IPS-18c (cell line): Measurements from ENCODE around the gene ZNF324.

ENCODE experiments used
- H3K4me3 ChIP-seq: 2 replicates; pipeline ENCODE4 v1.7.0; 2013; ENCODE audit warnings: low read depth, mild to moderate bottlenecking, low read length, moderate library complexity; ENCODE audit not compliant: insufficient read depth
- H3K9me3 ChIP-seq: one replicate; pipeline ENCODE4 v1.6.1; 2013; ENCODE audit warnings: mild to moderate bottlenecking, low read length, moderate library complexity; ENCODE audit not compliant: control insufficient read depth, insufficient read depth

Gene ZNF324

DNA sequence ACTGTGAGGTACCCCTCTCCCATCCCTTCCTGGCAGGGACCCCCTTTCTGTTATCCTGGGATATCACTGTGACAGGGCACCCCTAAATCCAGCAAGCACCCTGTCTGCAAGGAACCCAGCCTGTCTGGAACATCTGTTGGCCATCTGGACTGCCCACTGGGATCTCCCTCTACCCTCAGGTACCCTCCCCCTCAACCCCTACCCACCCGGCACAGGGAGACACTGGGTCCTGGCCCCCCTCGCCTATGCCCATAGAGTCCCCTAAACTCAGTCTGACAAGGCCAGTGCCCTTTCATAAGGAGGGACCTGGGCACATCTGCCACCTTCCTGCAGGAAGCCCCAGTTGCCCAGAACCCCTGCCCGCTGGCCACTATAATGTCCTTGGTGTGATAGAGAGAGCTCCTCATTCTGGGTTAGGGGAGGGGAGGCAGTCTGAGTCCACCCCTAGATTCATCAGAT is 47.7 kb downstream of the ZNF324 start:
- Histone ChIP-seq H3K4me3 (peak overlapping the region; percentile 45), H3K9me3 (peaks cover 3% of the 10 kb centered on the region)

DNA sequence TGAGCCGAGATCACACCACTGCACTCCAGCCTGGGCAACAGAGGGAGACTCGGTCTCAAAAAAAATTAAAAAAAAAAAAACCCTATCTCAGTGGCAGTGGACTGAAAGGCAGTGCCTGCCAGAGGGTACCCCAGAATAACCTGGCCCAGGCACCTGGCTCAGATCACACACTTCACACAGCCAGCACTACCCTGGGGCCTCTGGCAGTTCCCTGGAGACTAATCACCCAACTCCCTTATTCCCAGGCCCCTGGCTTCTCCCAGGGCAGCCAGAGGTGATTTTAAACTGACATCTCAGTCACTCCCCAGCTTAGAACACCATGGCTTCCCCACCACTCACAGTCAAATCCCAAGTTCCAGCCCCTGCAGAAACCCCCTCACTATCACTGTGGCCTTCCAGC is 48.4 kb downstream of the ZNF324 start:
- Histone ChIP-seq H3K9me3 (peaks cover 3% of the 10 kb centered on the region), H3K4me3 (0 out of 2 replicates have a peak overlapping the region, but pooled peaks have one; percentile 32)

DNA sequence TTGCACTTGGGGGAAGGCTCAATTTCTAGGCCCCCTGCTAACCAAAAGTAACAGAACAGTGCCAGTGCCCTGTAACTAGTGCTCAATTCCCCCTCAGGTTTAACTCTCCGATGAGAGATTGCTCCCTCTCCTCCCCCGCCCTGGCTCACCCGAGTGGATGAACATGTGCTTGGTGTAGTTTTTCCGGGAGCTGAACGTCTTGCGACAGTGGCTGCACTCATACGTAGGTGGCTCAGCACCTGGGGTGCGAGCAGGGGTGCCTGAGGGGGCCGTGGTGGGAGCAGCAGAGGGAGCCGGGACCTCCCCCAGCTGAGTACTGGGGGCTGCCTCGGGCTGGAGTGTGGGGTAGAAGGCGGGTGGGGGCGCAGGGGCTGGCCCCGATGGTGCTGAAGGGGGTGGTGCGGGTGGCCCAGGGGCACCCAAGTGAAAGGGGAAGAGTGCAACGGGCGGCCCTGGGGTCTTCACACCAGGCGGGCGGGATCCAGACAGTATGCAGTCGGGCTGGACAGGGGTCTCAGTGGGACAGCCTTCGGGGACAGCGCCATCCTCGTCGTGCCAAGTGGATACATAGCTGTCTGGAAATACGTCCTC is 49.5 kb downstream of the ZNF324 start:
- Histone ChIP-seq H3K4me3 (no peak overlapping the region), H3K9me3 (peaks cover 3% of the 10 kb centered on the region)

DNA sequence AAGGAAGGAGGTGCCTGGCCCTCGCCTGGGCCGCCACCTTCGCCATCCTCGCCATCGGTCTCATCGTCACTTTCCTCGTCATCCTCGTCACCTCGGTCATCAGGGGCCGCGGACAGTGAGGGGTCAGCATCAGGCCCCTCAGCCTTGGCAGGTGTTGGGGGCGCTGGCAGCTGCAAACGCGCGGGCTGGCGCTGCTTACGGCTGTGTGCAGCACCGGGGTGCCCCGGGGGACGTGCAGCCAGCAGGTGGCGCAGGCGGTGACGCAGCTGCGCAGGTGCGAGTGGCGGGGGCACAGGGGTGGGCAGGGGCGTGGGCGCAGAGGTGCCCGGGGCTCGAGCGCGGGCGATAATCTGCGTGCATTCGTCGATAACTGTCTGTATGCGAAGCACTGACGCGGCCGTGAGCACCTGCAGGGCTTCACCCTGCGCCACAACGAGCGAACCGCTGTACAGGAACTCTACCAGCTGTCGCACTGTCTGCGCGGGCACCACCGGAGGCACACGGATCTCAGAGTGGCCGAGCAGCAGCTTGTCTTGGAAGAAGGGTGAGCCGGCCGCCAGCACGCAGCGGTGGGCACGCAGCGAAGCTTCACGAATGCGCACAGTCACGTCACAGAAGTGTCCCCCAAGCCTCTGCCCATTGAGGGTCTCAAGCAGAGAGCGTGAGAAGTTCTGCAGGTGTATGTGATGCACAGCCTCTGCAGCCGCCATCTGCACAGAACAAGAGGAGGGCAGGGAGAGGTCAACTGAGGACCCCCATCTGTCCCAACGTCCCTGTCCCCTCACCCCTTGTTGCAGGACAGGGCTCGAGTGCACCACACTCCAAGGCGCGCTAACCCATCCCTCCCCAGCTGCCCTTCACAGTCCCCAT is 50.3 kb downstream of the ZNF324 start:
- H3K4me3 ChIP-seq: no peak overlapping the region
- peaks cover 3% of the 10 kb centered on the region for H3K9me3 ChIP-seq

DNA sequence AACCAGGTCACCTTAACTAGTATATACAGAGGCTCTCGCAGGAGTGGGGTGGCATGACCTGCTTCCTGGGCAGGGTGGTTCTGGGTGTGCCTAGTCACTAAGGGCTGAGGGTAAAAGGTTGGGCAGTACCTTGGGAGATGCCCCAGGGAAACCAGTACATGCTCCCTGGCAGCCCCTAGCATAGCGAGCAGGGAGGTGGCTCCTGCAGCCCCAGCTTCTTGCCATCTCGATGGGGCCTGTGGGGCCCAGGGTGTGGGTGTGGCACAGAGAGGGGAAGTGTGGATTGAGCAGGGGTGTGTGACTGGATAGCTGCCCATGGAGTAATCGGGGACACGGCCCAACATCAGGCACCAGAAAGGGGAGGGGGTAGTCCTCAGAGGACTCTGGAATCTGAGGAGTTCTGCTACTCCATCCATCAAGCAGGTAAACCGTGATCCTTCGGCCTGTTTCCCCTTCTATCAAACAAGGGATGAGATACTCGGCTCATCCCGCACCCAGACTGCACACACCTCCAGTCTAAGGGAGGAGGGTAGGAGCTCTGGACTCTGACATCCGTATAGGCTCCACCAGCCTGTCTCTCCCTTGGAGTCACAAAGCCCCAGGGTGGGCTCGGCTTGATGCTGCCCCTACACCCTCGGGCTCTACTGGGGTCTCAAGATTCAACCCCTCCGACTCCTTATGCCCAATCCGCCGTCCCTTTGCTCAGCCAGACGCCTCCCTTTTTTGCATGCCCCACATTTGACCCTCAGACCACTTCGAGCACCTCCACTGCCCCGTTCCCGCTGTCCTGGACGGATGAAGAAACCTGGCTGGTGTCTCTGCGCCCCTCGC is 51.6 kb downstream of the ZNF324 start:
- H3K9me3 ChIP-seq: peaks cover 3% of the 10 kb centered on the region
- peak overlapping the region; percentile 95 for H3K4me3 ChIP-seq

DNA sequence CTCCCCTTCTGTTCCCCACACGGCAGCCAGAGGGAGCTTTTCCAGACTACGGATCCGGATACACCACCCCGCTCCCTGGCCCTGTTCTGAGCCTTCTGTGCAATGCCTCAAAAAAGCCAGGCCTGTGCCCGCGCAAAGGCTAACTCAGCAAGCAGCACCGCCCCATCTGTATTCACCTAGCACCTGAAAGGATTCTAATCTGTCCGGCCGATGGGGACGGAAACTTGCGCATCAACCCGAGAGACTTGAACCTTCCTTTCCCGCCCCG is 52.1 kb downstream of the ZNF324 start:
- Histone ChIP-seq H3K9me3 (peaks cover 3% of the 10 kb centered on the region), H3K4me3 (peak overlapping the region; percentile 95)

DNA sequence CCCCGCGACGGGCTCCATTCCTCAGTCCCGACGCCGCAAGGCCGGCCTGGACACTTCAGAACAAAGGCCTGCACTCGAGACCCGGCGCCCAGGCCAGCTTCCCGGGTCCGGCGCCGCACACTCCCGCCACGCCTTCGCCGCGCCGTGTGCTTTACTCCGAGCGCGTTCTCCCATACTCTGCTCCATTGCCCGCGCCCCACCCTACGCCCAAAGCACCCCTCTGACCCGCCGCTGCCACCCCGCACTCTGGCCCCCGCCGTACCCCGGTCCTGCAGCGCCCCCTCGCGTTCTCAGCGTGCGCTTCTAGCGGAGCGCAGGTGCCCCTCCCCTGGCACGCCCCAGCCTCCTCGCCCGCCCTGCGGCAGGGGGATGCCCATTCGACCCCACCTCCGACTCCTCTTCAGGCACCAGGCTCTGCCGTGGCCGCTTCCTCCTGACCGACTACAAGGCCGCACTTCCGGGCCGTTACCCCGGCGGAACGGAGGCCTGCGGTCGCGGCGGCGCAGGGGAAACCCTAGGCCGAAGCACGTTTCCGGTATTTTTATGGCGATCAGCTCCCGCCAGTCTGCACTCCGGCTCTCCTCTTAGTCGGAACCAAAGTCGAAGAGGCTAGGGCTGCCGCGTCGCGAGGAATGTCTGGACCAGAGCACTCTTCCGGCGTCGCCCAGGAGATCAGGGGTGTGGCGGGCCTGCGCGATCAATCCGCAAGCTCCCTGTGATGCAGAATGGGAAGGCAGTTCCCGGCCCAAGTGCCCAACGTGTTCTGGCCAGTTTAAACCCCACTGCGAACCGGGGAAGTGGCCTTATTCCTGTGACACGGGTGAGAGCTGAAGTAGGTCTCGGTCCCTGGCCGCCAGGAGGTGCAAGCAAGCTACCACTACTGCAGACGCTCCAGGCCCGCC is 52.7 kb downstream of the ZNF324 start, which contains the start of gene ZBTB45:
Gene ZBTB45 (minus strand): TSS at position 456 of the 902 bp plus-strand sequence. CDS start 2,137 bp downstream, outside the sequence.
- Histone ChIP-seq H3K4me3 (peak within 1 kb of the TSS; percentile 95), H3K9me3 (peaks cover 3% of the 10 kb centered on the region)

DNA sequence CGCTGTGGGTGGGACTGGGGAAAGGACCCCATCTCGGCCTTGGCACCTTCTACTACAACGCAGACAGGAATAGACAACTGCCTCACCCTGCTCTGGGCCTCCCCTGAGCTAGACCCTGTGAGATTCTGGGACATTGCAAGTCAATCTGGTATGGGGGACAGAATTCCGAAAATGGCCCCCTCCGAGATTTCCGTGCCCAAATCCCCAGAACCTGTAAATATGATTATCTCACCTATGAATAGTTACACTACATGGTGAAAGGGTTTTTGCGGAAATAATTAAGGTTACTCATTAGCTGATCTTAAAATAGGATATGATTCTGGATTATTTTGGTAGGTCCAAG is 53.3 kb downstream of the ZNF324 start:
- H3K9me3 ChIP-seq: peaks cover 3% of the 10 kb centered on the region
- H3K4me3 ChIP-seq: peak overlapping the region; percentile 95

DNA sequence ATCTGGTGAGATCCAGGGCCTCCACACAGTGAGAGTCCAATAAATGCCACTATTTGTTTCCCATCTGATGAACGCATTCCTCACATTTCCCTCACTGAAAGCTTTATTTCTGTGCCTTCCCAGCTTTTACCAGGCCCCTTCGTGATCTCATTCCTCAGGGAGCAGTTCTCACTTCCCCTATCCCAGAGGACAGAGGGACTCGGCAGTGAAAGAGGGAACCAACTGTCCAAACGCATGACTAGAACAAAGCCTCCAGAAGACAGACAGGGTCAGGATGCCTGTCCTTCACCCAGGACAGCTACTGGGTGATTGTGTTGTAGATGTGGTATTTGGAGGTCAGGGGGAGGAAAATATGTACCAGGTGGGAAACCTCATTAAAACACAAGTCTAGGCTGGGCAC is 54.8 kb downstream of the ZNF324 start:
- H3K9me3 ChIP-seq: peaks cover 3% of the 10 kb centered on the region
- no peak overlapping the region for H3K4me3 ChIP-seq

DNA sequence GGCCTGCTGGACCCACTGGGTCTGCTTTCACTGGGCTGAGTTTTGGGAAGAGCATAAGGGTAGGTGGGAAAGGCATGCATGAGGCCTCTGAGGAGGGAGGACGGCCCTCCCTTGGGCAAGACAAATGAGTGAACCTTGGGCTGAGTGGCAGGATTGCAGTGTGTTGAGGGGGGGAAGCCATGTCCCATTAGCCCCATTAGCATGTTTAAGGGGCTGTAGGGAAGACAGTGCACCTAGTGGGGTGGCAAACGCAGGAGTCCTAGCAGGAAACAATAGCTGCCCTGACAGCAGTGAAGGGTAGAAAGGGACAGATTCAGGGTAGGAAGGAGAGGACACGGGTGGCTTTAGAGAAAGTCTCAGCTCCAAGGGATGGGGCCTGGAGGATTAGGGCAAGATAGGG is 55.8 kb downstream of the ZNF324 start:
- Histone ChIP-seq H3K9me3 (peaks cover 3% of the 10 kb centered on the region), H3K4me3 (no peak overlapping the region)
